Activated T-helper 17 cell treated with anti-CD3 and anti-CD28 coated beads, Interleukin-2, amount 50 U/mL, for 72 hours (primary cell): ENCODE measurements around the gene WBP1. TPM values are rescaled to one million over a fixed set of nuclear protein-coding genes. Genes with fewer than 3 reads are reported as not detected.
"Not testable (repeated sequence)": the region's sequence is repeated elsewhere in the genome, so short reads cannot be mapped to it uniquely, and the experiment has no call there.

Source experiments
- ATAC-seq: fragments of 150-1000 bp; cut with Tn5 transposase; replicated peaks from 2 replicates; pipeline ENCODE4 v1.10.0; 2021; ENCODE audit warnings: mild to moderate bottlenecking, moderate library complexity
- H3K27ac Mint-ChIP-seq: one replicate; pipeline ENCODE4 v1.8.0; 2022; ENCODE audit warnings: mixed read lengths
- H3K27me3 Mint-ChIP-seq: one replicate; pipeline ENCODE4 v1.8.0; 2022; ENCODE audit warnings: mixed read lengths
- H3K36me3 Mint-ChIP-seq: one replicate; pipeline ENCODE4 v1.8.0; 2022; ENCODE audit warnings: low read depth, mild to moderate bottlenecking, mixed read lengths
- H3K4me1 Mint-ChIP-seq: one replicate; pipeline ENCODE4 v1.8.0; 2022; ENCODE audit warnings: mixed read lengths
- H3K4me3 Mint-ChIP-seq: one replicate; pipeline ENCODE4 v1.8.0; 2022; ENCODE audit warnings: mild to moderate bottlenecking, mixed read lengths
- H3K9me3 Mint-ChIP-seq: one replicate; pipeline ENCODE4 v1.8.0; 2022; ENCODE audit warnings: mixed read lengths
- total RNA-seq, 2 donors: library from RNA; stranded (reverse); gene quantifications; one replicate each; pipeline ENCODE4 v1.2.3, GENCODE V29; 2022

Gene WBP1
- total RNA-seq, 2 donors from 2014 or later = 34.1 to 48.5 TPM

GRCh38 chr2:74439803-74440377, 18.3 kb upstream of the WBP1 start:
- no peaks in the 10 kb centered on the region for H3K9me3 Mint-ChIP-seq
- H3K4me3 Mint-ChIP-seq = peak overlapping the region; percentile 23
- no peaks in the 10 kb centered on the region for H3K36me3 Mint-ChIP-seq
- H3K27ac Mint-ChIP-seq = no peak overlapping the region
- H3K4me1 Mint-ChIP-seq = no peaks in the 10 kb centered on the region
- no peak for ATAC-seq
- peaks cover 19% of the 10 kb centered on the region for H3K27me3 Mint-ChIP-seq

- Mint-ChIP-seq H3K4me1 (no peaks in the 10 kb centered on the region), H3K36me3 (no peaks in the 10 kb centered on the region), H3K4me3 (peak overlapping the region; percentile 74), H3K27ac (no peak overlapping the region), H3K27me3 (peaks cover 19% of the 10 kb centered on the region), H3K9me3 (no peaks in the 10 kb centered on the region)
- ATAC-seq = peak; percentile 77
Observed at GRCh38 chr2:74440378-74441169, 17.7 kb upstream of the WBP1 start.

GRCh38 chr2:74441170-74441689, 17.0 kb upstream of the WBP1 start:
- peak overlapping the region; percentile 74 for H3K4me3 Mint-ChIP-seq
- ATAC-seq = no peak
- no peak overlapping the region for H3K27ac Mint-ChIP-seq
- no peaks in the 10 kb centered on the region for H3K4me1 Mint-ChIP-seq
- peaks cover 19% of the 10 kb centered on the region for H3K27me3 Mint-ChIP-seq
- no peaks in the 10 kb centered on the region for H3K36me3 Mint-ChIP-seq
- no peaks in the 10 kb centered on the region for H3K9me3 Mint-ChIP-seq

- Mint-ChIP-seq H3K27ac (no peak within 1 kb of the TSS), H3K4me3 (peak within 1 kb of the TSS; percentile 74), H3K4me1 (no peaks in the 10 kb centered on the region), H3K27me3 (peaks cover 19% of the 10 kb centered on the region), H3K36me3 (no peaks in the 10 kb centered on the region), H3K9me3 (no peaks in the 10 kb centered on the region)
- peak; percentile 64 for ATAC-seq
Observed at GRCh38 chr2:74441690-74442482, 16.4 kb upstream of the WBP1 start, which contains the start of gene RTKN. Gene RTKN (minus strand): TSS chr2:74441937. CDS start chr2:74441816, 121 bp downstream.

- peaks cover 19% of the 10 kb centered on the region for H3K27me3 Mint-ChIP-seq
- H3K27ac Mint-ChIP-seq, H3K9me3 Mint-ChIP-seq, H3K4me1 Mint-ChIP-seq, ATAC-seq, H3K36me3 Mint-ChIP-seq: not testable (repeated sequence)
- peak overlapping the region; percentile 74 for H3K4me3 Mint-ChIP-seq
Observed at GRCh38 chr2:74442483-74443297, 15.5 kb upstream of the WBP1 start.

GRCh38 chr2:74444498-74445318, 13.5 kb upstream of the WBP1 start:
- no peak overlapping the region for H3K27ac Mint-ChIP-seq
- ATAC-seq = no peak
- no peaks in the 10 kb centered on the region for H3K36me3 Mint-ChIP-seq
- no peaks in the 10 kb centered on the region for H3K9me3 Mint-ChIP-seq
- H3K4me3 Mint-ChIP-seq = no peak overlapping the region
- no peaks in the 10 kb centered on the region for H3K4me1 Mint-ChIP-seq
- peaks cover 8% of the 10 kb centered on the region for H3K27me3 Mint-ChIP-seq

GRCh38 chr2:74447230-74447999, 10.8 kb upstream of the WBP1 start:
- no peaks in the 10 kb centered on the region for H3K36me3 Mint-ChIP-seq
- H3K9me3 Mint-ChIP-seq = no peaks in the 10 kb centered on the region
- peaks cover 1% of the 10 kb centered on the region for H3K27me3 Mint-ChIP-seq
- no peak overlapping the region for H3K27ac Mint-ChIP-seq
- no peak for ATAC-seq
- no peaks in the 10 kb centered on the region for H3K4me1 Mint-ChIP-seq
- no peak overlapping the region for H3K4me3 Mint-ChIP-seq

GRCh38 chr2:74448771-74449170, 9.5 kb upstream of the WBP1 start:
- Mint-ChIP-seq H3K36me3 (no peaks in the 10 kb centered on the region), H3K27me3 (no peaks in the 10 kb centered on the region), H3K27ac (no peak overlapping the region), H3K4me3 (no peak overlapping the region), H3K4me1 (peaks cover 5% of the 10 kb centered on the region), H3K9me3 (no peaks in the 10 kb centered on the region)
- ATAC-seq = no peak

GRCh38 chr2:74450570-74451190, 7.6 kb upstream of the WBP1 start:
- no peak for ATAC-seq
- Mint-ChIP-seq H3K4me1 (peaks cover 20% of the 10 kb centered on the region), H3K27me3 (no peaks in the 10 kb centered on the region), H3K4me3 (no peak overlapping the region), H3K36me3 (peaks cover 13% of the 10 kb centered on the region), H3K9me3 (no peaks in the 10 kb centered on the region), H3K27ac (no peak overlapping the region)

GRCh38 chr2:74454654-74455511, 3.4 kb upstream of the WBP1 start, which contains the start of gene INO80B:
Gene INO80B (plus strand): TSS chr2:74455087. CDS start chr2:74455117, 30 bp downstream.
- H3K9me3 Mint-ChIP-seq = no peaks in the 10 kb centered on the region
- peak; percentile 65 for ATAC-seq
- H3K4me3 Mint-ChIP-seq = peak within 1 kb of the TSS; percentile 100
- H3K4me1 Mint-ChIP-seq = peaks cover 46% of the 10 kb centered on the region
- H3K36me3 Mint-ChIP-seq = peaks cover 41% of the 10 kb centered on the region
- H3K27me3 Mint-ChIP-seq = no peaks in the 10 kb centered on the region
- H3K27ac Mint-ChIP-seq = peak within 1 kb of the TSS; percentile 99

- H3K27ac Mint-ChIP-seq = peak overlapping the region; percentile 99
- H3K9me3 Mint-ChIP-seq = no peaks in the 10 kb centered on the region
- H3K4me3 Mint-ChIP-seq = peak overlapping the region; percentile 100
- no peak for ATAC-seq
- H3K4me1 Mint-ChIP-seq = peaks cover 46% of the 10 kb centered on the region
- no peaks in the 10 kb centered on the region for H3K27me3 Mint-ChIP-seq
- peaks cover 51% of the 10 kb centered on the region for H3K36me3 Mint-ChIP-seq
Observed at GRCh38 chr2:74457129-74457548, 1.1 kb upstream of the WBP1 start.
